HEK293 (cell line): ENCODE data around the gene HOXA3.

Source experiments
- HOXA7 ChIP-seq: sonication (generic); formaldehyde crosslinking; IDR thresholded peaks from 2 replicates; pipeline ENCODE4 v1.8.1; 2022; ENCODE audit warnings: missing genetic modification reagents, borderline replicate concordance
- PBX3 ChIP-seq: sonication (generic); formaldehyde crosslinking; IDR thresholded peaks from 2 replicates; pipeline ENCODE4 v1.8.1; 2022; ENCODE audit warnings: mild to moderate bottlenecking, moderate library complexity, missing genetic modification reagents
- ZNF2 ChIP-seq: fragments of 450-650 bp; formaldehyde crosslinking; IDR thresholded peaks from 2 replicates; pipeline ENCODE4 v1.5.1; 2016; ENCODE audit warnings: missing biosample characterization, missing genetic modification characterization
- ZNF311 ChIP-seq: fragments of 450-650 bp; formaldehyde crosslinking; IDR thresholded peaks from 2 replicates; pipeline ENCODE4 v1.5.1; 2017; ENCODE audit warnings: missing biosample characterization, missing genetic modification characterization, borderline replicate concordance
- ZNF48 ChIP-seq: fragments of 450-650 bp; formaldehyde crosslinking; IDR thresholded peaks from 2 replicates; pipeline ENCODE4 v1.5.1; 2016; ENCODE audit warnings: missing biosample characterization, missing genetic modification characterization
- ZNF510 ChIP-seq: fragments of 450-650 bp; formaldehyde crosslinking; IDR thresholded peaks from 2 replicates; pipeline ENCODE4 v1.5.1; 2018; ENCODE audit warnings: mild to moderate bottlenecking, missing genetic modification characterization, missing biosample characterization; ENCODE audit not compliant: insufficient replicate concordance
- ZNF626 ChIP-seq: fragments of 450-650 bp; sonication (Bioruptor Pico); formaldehyde crosslinking; IDR thresholded peaks from 2 replicates; pipeline ENCODE4 v1.5.1; 2018; ENCODE audit warnings: missing biosample characterization, missing genetic modification characterization, inconsistent platforms
- ZNF76 ChIP-seq: fragments of 450-650 bp; formaldehyde crosslinking; IDR thresholded peaks from 2 replicates; pipeline ENCODE4; 2016; ENCODE audit warnings: low read depth, missing biosample characterization, missing genetic modification characterization, borderline replicate concordance
- TF ChIP-seq, protein P1 (sequence below): fragments of 450-650 bp; formaldehyde crosslinking; IDR thresholded peaks from 2 replicates; pipeline ENCODE4 v1.5.1; 2016; ENCODE audit warnings: missing biosample characterization, missing genetic modification characterization
- TF ChIP-seq, protein P2 (sequence below): fragments of 450-650 bp; formaldehyde crosslinking; IDR thresholded peaks from 2 replicates; pipeline ENCODE4 v1.5.1; 2016; ENCODE audit warnings: missing biosample characterization, missing genetic modification characterization
- TF ChIP-seq, protein P3 (sequence below): fragments of 450-650 bp; formaldehyde crosslinking; IDR thresholded peaks from 2 replicates; pipeline ENCODE4 v1.5.1; 2016; ENCODE audit warnings: missing biosample characterization, missing genetic modification characterization

GRCh38 chr7:27185013-27185853 is 32.9 kb upstream of the HOXA3 start, which contains the start of gene HOXA11:
- TF ChIP-seq, protein P1, sequence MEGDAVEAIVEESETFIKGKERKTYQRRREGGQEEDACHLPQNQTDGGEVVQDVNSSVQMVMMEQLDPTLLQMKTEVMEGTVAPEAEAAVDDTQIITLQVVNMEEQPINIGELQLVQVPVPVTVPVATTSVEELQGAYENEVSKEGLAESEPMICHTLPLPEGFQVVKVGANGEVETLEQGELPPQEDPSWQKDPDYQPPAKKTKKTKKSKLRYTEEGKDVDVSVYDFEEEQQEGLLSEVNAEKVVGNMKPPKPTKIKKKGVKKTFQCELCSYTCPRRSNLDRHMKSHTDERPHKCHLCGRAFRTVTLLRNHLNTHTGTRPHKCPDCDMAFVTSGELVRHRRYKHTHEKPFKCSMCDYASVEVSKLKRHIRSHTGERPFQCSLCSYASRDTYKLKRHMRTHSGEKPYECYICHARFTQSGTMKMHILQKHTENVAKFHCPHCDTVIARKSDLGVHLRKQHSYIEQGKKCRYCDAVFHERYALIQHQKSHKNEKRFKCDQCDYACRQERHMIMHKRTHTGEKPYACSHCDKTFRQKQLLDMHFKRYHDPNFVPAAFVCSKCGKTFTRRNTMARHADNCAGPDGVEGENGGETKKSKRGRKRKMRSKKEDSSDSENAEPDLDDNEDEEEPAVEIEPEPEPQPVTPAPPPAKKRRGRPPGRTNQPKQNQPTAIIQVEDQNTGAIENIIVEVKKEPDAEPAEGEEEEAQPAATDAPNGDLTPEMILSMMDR (tag by site-specific recombination), result peak; percentile 26; the same call in 1 of the 2 replicates
- TF ChIP-seq PBX3 (CRISPR knock-in tag), result no peak
- TF ChIP-seq ZNF2 (tag by site-specific recombination), result peak; percentile 69
- TF ChIP-seq ZNF76, result no peak
- no peak for TF ChIP-seq ZNF626 (tag by site-specific recombination)
- TF ChIP-seq, protein P2, sequence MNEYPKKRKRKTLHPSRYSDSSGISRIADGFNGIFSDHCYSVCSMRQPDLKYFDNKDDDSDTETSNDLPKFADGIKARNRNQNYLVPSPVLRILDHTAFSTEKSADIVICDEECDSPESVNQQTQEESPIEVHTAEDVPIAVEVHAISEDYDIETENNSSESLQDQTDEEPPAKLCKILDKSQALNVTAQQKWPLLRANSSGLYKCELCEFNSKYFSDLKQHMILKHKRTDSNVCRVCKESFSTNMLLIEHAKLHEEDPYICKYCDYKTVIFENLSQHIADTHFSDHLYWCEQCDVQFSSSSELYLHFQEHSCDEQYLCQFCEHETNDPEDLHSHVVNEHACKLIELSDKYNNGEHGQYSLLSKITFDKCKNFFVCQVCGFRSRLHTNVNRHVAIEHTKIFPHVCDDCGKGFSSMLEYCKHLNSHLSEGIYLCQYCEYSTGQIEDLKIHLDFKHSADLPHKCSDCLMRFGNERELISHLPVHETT, result no peak
- no peak for TF ChIP-seq HOXA7 (CRISPR knock-in tag)
- no peak for TF ChIP-seq ZNF48
- no peak for TF ChIP-seq ZNF510 (tag by site-specific recombination)
- TF ChIP-seq ZNF311 (tag by site-specific recombination), result no peak
- TF ChIP-seq, protein P3, sequence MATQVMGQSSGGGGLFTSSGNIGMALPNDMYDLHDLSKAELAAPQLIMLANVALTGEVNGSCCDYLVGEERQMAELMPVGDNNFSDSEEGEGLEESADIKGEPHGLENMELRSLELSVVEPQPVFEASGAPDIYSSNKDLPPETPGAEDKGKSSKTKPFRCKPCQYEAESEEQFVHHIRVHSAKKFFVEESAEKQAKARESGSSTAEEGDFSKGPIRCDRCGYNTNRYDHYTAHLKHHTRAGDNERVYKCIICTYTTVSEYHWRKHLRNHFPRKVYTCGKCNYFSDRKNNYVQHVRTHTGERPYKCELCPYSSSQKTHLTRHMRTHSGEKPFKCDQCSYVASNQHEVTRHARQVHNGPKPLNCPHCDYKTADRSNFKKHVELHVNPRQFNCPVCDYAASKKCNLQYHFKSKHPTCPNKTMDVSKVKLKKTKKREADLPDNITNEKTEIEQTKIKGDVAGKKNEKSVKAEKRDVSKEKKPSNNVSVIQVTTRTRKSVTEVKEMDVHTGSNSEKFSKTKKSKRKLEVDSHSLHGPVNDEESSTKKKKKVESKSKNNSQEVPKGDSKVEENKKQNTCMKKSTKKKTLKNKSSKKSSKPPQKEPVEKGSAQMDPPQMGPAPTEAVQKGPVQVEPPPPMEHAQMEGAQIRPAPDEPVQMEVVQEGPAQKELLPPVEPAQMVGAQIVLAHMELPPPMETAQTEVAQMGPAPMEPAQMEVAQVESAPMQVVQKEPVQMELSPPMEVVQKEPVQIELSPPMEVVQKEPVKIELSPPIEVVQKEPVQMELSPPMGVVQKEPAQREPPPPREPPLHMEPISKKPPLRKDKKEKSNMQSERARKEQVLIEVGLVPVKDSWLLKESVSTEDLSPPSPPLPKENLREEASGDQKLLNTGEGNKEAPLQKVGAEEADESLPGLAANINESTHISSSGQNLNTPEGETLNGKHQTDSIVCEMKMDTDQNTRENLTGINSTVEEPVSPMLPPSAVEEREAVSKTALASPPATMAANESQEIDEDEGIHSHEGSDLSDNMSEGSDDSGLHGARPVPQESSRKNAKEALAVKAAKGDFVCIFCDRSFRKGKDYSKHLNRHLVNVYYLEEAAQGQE (tag by site-specific recombination), result no peak
